Tongue (tissue), 2 donors: Measurements from ENCODE around the gene ADRM1. TPM values are rescaled to one million over a fixed set of nuclear protein-coding genes. Genes with fewer than 3 reads are reported as not detected.

ENCODE experiments used
- DNase-seq: peaks from one replicate; pipeline ENCODE4 v3.0.0-alpha.2; 2015
- total RNA-seq: library from RNA; depleted of rRNA; stranded (reverse); fragments of >200 nt; gene quantifications from one replicate; pipeline ENCODE4 v1.2.3, GENCODE V29; 2014

The ADRM1 gene
- total RNA-seq, 1 donor from 2014 or later, result 57.2 TPM

- DNase-seq, result no peak
These were observed 4.1 kb upstream of the ADRM1 start for GRCh38 chr20:62298577-62299249.

DNA sequence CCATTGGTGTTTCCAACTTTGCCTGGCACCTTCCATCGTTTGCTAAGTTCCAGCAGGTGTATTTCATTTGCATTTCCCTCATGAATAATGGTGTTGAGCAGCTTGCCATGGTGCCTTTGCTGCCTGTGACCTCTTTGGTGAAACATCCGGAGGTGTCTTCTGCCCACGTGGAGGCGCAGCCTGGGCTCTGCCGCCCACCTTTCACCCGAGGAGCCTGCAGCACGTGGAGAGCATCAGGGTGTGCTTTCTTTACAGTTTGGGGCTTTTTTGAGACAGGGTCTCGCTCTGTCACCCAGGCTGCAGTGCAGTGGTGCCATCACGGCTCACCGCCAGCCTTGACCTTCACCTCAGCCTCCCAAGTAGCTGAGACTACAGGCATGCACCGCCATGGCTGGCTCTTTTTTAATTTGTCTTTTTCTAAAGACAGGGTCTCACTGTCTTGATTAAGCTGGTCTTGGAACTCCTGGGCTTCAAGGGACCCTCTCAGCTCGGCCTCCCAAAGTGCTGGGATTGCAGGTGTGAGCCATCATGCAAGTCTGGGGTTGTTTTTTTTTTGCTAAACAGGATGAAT lies 3.0 kb upstream of the ADRM1 start:
- no peak for DNase-seq

GRCh38 chr20:62300319-62300718 lies 2.5 kb upstream of the ADRM1 start:
- no peak for DNase-seq

DNA sequence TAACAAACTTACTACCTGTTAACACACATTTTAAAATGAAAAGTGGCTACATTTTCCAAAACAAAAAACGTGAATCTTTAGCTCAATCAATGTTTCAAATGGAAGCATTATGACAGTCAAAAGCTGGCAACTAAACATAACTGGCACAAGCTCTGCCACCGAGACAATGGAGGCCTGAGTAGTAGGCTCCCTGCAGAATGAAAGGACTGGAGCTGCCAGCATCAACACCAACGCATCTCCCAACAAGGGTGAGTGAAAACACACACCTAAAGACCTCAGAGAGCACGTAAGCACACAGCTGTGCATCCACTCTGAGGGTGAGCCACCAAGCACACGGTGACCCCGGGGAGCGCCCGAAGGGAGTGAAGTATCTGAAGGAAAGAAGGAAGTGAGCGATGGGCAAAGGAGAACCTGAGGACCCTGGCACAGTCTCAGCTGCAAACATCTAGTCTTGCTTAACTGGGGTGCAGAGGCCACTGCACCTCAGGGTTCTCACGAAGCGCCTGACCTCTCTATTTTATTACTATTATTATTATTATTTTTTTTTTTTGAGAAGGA lies 1.6 kb upstream of the ADRM1 start:
- DNase-seq, result no peak

DNA sequence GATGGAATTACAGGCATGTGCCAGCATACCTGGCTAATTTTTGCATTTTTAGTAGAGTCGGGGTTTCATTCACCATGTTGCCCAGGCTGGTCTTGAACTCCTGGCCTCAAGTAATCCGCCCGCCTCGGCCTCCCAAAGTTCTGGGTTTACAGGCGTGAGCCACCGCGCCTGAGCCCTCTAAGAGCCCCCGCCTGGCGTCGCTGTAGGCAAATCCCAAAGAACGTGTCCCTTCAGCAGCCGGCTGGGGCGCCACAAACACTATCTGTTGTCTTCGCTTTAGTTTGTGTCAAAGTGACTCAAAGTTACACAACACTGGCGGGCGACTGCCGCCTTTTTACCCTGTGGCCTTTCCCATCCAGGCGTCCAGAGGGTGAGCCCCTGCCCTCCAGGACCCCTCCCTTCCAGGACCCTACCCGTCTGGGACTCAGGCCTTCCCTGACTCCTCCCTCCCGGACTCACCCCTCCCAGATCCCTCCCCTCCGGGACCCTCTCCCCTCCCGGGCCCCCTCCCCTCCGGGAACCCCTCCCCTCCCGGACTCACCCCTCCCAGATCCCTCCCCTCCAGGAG lies 940 bp upstream of the ADRM1 start:
- DNase-seq, result peak; percentile 95

GRCh38 chr20:62303062-62303339 lies 204 bp downstream of the ADRM1 start:
- no peak for DNase-seq

GRCh38 chr20:62303340-62304226 lies 786 bp downstream of the ADRM1 start:
- DNase-seq, result no peak

GRCh38 chr20:62304331-62305148 lies 1.7 kb downstream of the ADRM1 start:
- no peak for DNase-seq

GRCh38 chr20:62305149-62305764 lies 2.5 kb downstream of the ADRM1 start:
- no peak for DNase-seq

GRCh38 chr20:62305765-62306413 lies 3.1 kb downstream of the ADRM1 start:
- DNase-seq, result no peak

DNA sequence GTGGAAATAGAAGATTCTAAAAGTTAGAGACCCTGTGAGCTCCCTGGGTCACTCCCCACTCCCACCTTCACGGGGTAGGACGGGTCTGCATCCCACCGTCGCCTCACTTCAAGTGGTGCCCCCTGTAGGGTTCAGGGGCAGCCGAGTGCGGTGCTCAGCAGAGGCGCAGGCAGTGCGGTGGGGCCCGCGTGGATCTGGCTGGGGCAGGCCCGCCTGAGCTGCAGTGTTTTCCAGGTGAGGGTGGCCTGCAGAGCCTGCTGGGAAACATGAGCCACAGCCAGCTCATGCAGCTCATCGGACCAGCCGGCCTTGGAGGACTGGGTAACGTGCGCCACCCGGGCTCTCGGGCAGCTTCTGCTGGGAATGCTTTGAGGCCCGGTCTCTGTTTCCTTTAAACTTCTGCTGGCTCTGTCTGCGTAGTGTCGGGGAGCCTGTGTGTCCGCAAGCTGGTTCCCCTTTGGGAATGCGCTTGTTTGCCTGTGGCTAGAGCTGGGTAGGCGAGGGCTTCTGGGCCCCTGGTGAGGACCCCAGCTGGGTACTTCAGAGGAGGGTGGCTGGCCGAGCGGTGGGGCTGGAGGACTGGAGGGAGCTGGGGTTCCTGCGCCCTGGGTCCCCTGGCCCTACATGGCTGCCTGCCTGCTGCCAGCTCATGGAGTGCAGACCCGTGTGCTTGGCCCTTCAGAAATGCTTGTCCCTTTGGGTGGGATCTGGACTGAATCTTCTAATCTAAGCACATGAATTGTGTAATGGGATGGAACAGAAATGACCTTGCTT lies 3.8 kb downstream of the ADRM1 start:
- DNase-seq, result no peak

GRCh38 chr20:62307226-62308101 lies 4.7 kb downstream of the ADRM1 start:
- DNase-seq, result no peak

- no peak for DNase-seq
These were observed 5.5 kb downstream of the ADRM1 start for GRCh38 chr20:62308102-62308822.

- no peak for DNase-seq
These were observed 6.6 kb downstream of the ADRM1 start for GRCh38 chr20:62309198-62309944.

DNA sequence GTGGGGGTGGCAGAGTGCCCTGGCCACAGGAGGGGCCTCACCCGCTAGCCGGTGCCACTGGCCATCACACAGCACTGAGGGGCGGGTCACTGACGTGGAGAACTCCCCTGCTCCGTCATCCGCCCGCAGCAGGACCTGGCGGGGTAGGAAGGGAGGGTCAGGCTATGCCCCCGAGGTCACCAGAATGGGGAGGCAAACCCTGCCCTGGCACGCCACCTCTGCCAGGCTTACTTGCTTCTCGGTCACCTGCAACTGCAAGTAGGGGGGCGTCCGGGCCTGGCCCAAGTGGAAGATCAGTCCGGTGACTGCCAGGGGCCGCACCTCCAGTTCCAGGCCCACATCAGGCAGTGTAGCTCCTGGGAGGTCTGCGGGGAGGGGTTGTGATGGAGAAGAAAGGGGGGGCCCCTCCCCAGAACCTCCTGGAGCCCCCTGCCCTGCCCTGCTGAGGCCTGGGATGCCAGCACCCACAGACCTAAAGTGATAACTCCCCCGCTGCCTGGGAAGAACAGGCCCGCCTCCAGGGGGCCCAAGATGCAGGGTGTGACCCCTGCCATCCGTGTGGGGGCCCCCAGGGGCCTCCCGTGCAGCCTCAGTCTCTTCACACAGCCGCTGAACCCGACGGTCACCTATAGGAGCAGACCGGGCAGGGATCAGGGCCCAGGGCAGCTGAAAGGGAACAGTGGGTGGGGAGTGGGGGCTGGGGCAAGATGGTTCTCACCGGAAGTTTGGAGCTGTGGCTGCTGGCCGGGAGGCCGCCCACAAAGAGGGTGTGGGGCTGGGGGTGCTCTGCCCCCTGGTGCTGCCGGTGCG lies 7.4 kb downstream of the ADRM1 start:
- no peak for DNase-seq

- no peak for DNase-seq
These were observed 7.9 kb downstream of the ADRM1 start for GRCh38 chr20:62310757-62311121.

DNA sequence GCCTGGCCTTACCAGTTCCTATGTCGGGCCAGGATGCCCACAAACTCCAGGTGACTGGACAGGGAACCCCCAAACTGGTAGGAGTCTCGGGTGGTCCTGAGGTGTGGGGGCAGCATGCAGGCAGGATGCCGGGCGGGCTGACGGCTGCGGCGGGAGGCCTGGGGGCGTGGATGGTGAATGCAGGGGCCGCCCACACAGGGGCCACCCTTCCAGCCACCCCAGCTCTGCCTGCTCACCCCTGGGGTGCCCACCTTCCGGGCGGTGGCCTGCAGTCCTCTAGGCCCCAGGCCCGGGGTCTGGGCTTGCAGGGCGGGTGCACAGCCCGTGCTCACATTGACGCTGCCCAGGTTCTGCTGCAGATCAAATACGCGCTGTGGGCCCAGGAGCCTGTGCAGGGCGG lies 8.4 kb downstream of the ADRM1 start:
- no peak for DNase-seq
